ENCODE data around the gene TEKT5.
A peak's percentile ranks its signal among the peaks of the same experiment; 100 is the strongest.

Gene TEKT5

GRCh38 chr16:10599626-10600025, 95.1 kb downstream of the TEKT5 start:
- H3K9me3 ChIP-seq (replicated peaks; ENCODE audit: insufficient read depth, low read length) = no peaks in the 10 kb centered on the region
- no peak overlapping the region for H3K4me3 ChIP-seq (ENCODE audit: low read length)
- peak; percentile 57 for DNase-seq
- TF ChIP-seq CTCF (IDR thresholded peaks at IDR 0.05; ENCODE audit: low read length) = no peak
- H3K27me3 ChIP-seq (replicated peaks; ENCODE audit: insufficient read depth, low read length) = no peaks in the 10 kb centered on the region
- H4K20me1 ChIP-seq (ENCODE audit: insufficient read depth, low read length) = no peaks in the 10 kb centered on the region
- no peaks in the 10 kb centered on the region for H3K9me2 ChIP-seq (replicated peaks; ENCODE audit: insufficient read depth, low read length)
- peak overlapping the region; percentile 25; the same call in 1 of the 2 replicates for H3K4me2 ChIP-seq (ENCODE audit: low read depth, low read length)
- H3K36me3 ChIP-seq (replicated peaks; ENCODE audit: insufficient read depth, low read length) = no peaks in the 10 kb centered on the region
- no peaks in the 10 kb centered on the region for H3F3A ChIP-seq (ENCODE audit: insufficient read depth, low read length)
- peaks cover 28% of the 10 kb centered on the region for H3K4me1 ChIP-seq (ENCODE audit: low read length)
- H3K79me2 ChIP-seq (ENCODE audit: low read length) = no peaks in the 10 kb centered on the region
- H2AFZ ChIP-seq (ENCODE audit: low read length) = no peak overlapping the region
- no peak overlapping the region for H3K9ac ChIP-seq (ENCODE audit: low read length)
- no peak overlapping the region for H3K27ac ChIP-seq (ENCODE audit: low read length)

- no peaks in the 10 kb centered on the region for H3K27me3 ChIP-seq (replicated peaks; ENCODE audit: insufficient read depth, low read length)
- no peak overlapping the region for H2AFZ ChIP-seq (ENCODE audit: low read length)
- no peaks in the 10 kb centered on the region for H3K36me3 ChIP-seq (replicated peaks; ENCODE audit: insufficient read depth, low read length)
- H4K20me1 ChIP-seq (ENCODE audit: insufficient read depth, low read length) = no peaks in the 10 kb centered on the region
- H3K79me2 ChIP-seq (ENCODE audit: low read length) = no peaks in the 10 kb centered on the region
- H3K4me2 ChIP-seq (ENCODE audit: low read depth, low read length) = no peak overlapping the region
- no peak overlapping the region for H3K4me3 ChIP-seq (ENCODE audit: low read length)
- no peak for TF ChIP-seq CTCF (IDR thresholded peaks at IDR 0.05; ENCODE audit: low read length)
- TF ChIP-seq EZH2 (optimal IDR thresholded peaks at IDR 0.05; ENCODE audit: low read depth, low read length) = no peak
- TF ChIP-seq EZH2phosphoT487 (IDR thresholded peaks at IDR 0.05; ENCODE audit: low read length) = no peak
- no peak for DNase-seq
- H3K27ac ChIP-seq (ENCODE audit: low read length) = no peak overlapping the region
- peaks cover 28% of the 10 kb centered on the region for H3K4me1 ChIP-seq (ENCODE audit: low read length)
- H3K9me2 ChIP-seq (replicated peaks; ENCODE audit: insufficient read depth, low read length) = no peaks in the 10 kb centered on the region
- no peaks in the 10 kb centered on the region for H3K9me3 ChIP-seq (replicated peaks; ENCODE audit: insufficient read depth, low read length)
- H3F3A ChIP-seq (ENCODE audit: insufficient read depth, low read length) = no peaks in the 10 kb centered on the region
- H3K9ac ChIP-seq (ENCODE audit: low read length) = no peak overlapping the region
Observed at GRCh38 chr16:10598157-10598556, 96.6 kb downstream of the TEKT5 start.

- Histone ChIP-seq H3F3A (ENCODE audit: insufficient read depth, low read length) (no peaks in the 10 kb centered on the region), H3K4me1 (ENCODE audit: low read length) (peaks cover 28% of the 10 kb centered on the region), H3K27ac (ENCODE audit: low read length) (no peak overlapping the region), H2AFZ (ENCODE audit: low read length) (no peak overlapping the region), H3K9ac (ENCODE audit: low read length) (no peak overlapping the region), H3K36me3 (replicated peaks; ENCODE audit: insufficient read depth, low read length) (no peaks in the 10 kb centered on the region), H3K4me2 (ENCODE audit: low read depth, low read length) (no peak overlapping the region), H3K9me3 (replicated peaks; ENCODE audit: insufficient read depth, low read length) (no peaks in the 10 kb centered on the region), H3K27me3 (replicated peaks; ENCODE audit: insufficient read depth, low read length) (no peaks in the 10 kb centered on the region), H3K79me2 (ENCODE audit: low read length) (no peaks in the 10 kb centered on the region), H3K9me2 (replicated peaks; ENCODE audit: insufficient read depth, low read length) (no peaks in the 10 kb centered on the region), H3K4me3 (ENCODE audit: low read length) (no peak overlapping the region), H4K20me1 (ENCODE audit: insufficient read depth, low read length) (no peaks in the 10 kb centered on the region)
- TF ChIP-seq CTCF (IDR thresholded peaks at IDR 0.05; ENCODE audit: low read length) = no peak
- TF ChIP-seq EZH2 (optimal IDR thresholded peaks at IDR 0.05; ENCODE audit: low read depth, low read length) = no peak
- no peak for TF ChIP-seq EZH2phosphoT487 (IDR thresholded peaks at IDR 0.05; ENCODE audit: low read length)
- no peak for DNase-seq
Observed at GRCh38 chr16:10597187-10597601, 97.5 kb downstream of the TEKT5 start.
